Measurements from ENCODE around the gene HOXB9.
A peak's percentile ranks its signal among the peaks of the same experiment; 100 is the strongest.

The HOXB9 gene

DNA sequence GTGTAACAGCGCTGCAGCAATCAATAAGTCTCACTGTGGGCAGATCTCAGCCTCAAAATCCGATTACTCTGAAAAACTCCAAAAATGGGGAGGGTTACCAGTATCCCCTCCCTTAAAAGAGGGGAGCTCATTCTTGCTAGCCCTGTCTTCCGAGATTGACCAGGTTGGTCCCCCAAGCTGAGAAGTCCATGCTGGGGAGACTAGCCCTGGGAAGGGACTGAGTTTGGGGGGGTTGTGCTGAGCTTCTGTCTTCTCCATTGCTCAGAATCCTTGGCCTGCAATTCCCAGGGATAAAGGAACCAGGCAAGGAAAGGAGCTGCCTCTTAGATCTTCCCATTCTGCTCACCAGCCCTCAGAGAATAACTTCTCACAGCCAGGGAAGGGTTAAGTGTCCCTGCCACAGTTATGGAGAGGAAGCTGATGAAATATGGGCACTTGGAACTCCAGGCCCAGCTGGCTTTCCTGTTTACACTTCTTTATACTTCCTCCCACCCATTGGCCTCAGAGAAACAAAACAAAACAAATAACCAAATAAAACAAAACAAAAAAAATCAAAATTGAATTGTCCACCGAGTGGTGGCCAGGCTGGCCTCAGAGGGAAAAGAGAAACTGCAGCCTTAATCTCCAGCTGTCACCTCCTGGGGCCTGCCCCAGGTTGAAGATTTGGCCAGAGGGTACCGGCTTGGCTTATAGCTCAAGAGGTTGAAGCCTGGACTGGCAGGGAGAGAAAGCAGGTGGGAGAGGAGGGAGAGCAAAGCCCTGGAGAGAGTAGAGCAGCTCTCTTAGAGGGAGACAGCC lies 38.7 kb downstream of the HOXB9 start:
- DNase-seq (ENCODE audit: low read depth in 1 of 2, low spot score in 1 of 2): no peak

DNA sequence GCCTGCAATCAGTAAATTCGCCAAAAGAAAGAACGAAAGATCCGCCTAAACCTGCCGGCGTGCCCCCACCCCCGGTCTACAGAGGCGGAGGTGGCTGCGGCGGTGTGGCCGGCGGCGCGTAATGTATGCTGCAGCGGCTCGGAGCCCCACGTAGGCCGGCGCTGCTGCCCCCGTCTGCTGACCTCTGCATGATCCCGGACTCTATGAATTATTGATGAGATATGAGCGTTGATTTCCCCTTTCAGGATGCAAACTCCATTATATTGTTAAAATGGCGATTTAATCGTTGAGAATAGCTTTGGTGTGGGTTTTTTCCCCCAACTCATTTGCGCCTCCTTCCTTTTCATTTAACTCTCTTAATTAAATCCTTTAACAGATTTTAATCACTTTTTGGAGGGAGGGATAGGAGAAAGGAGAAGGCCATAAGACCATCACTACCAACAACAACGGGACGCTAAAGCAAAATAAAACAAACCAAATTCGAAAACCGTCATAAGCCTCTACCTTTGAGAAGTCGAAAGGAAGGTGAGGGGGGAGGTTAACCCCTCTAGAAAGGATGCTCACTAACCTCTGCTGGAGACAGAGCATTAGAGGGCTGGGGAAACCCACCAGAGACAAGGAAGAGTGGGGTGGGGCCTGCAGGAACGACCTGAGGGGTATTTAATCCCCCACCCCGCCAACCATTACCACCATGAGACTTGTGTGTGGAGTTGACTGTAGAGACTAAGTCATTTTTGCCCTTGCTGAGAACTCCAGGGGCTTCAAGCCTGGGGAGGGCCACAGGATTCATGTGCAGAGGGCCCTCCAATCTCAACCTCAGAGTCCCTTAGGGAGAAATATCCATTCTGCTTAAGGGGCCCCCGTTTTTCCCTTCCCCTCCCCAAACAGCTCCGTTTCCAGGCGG lies 39.6 kb downstream of the HOXB9 start:
- DNase-seq (ENCODE audit: low read depth in 1 of 2, low spot score in 1 of 2): no peak

DNA sequence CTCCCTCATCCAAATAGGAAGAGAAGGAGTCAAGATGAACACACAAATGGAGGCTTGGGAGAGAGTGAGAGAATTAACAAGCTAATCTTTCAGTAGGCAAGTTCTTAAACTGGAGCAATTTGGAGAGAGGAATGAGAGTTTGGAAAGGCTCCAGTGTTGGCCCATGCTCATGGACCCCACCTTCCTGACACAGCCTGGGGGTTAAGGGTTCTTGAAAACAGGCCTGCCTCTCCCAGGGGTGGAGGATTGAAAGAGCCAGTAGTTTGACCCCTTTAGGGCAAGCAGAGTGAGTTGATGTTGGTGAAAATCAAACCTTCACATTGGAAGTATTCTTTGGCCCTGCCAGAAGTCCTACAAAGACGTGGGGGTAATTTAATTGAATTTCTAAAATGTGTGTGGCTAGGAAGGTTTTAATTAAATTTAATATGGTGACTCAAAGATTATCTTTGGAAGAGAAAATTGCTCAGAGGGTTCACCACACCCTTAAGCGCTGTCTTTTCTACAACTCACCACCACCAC lies 41.9 kb downstream of the HOXB9 start:
- DNase-seq (ENCODE audit: low read depth in 1 of 2, low spot score in 1 of 2): no peak

DNA sequence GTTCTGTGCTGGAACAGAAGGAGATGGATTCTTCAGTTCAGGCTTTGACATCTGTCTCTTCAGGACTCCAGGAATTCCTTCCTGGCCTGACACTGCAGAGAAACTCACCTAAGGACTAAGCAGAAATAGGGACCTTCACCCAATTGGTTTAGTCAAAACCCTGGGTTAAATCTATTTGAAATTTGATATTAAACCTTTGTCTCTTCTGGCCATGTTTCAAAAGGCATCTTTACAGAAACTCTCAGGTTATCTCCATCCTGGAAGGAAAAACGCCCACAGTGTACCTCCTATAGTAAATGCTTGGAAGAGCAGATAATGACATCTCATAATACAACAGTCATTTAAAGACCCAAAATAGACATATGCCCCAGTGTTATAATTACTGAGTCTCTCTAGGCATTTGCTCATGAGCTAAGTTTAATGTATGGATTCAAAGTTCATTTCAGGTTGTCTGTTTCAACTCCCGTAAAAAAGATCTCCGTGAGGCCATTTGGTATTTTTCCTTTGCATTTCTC lies 42.4 kb downstream of the HOXB9 start:
- no peak for DNase-seq (ENCODE audit: low read depth in 1 of 2, low spot score in 1 of 2)

DNA sequence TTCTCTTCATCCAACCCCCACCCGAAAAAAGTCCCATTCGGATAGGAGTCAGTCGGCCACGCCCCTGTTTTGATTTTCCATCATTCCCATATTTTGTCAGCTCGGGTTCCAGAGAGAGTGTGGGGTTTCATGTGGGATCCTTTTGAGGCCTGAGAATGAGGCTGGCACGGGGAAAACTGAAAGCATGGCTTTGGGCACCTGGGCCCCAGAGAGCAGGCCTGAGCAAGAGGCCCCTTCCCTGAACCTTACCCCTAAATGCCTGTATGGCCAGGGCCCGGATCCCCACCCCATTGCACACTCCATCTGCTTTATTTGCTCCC lies 43.4 kb downstream of the HOXB9 start:
- DNase-seq (ENCODE audit: low read depth in 1 of 2, low spot score in 1 of 2): no peak

DNA sequence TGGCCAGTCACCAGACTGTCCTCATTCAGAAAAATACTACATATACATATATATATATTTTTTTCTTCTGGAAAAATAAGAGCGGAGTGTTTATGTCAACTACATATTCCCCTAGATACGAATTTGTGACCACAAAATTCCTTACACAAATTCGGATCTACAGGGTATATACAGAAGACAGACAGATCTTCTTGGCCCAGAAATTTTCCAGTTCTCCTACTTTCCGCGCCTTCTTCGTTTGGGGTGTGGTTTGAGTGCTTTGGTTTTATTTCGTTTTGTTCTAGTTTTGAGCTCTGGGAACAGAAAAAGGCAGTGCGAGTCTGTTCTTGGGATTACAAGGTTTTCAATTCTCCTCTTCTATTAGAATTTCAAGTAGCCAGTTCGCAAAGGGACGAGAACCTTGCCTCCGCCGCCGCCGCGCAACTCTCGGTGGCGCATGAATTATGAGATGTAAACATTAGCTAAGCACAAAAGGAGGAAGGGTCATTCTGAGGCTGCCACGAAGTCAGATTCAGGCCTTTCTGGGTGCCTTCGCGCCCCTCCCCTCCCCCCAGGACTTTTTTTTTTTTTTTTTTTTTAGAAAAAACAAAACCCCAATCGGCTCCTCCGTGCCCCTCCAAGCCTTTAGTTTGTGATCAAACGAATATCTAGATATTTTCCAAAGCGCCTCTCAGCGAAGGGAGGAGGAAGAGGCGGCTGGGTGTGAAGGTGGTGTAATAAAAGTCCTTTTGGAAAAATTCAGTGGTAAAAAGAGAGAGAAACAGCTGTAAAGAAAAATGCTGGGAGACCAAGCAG lies 46.2 kb downstream of the HOXB9 start:
- DNase-seq (ENCODE audit: low read depth in 1 of 2, low spot score in 1 of 2): no peak

DNA sequence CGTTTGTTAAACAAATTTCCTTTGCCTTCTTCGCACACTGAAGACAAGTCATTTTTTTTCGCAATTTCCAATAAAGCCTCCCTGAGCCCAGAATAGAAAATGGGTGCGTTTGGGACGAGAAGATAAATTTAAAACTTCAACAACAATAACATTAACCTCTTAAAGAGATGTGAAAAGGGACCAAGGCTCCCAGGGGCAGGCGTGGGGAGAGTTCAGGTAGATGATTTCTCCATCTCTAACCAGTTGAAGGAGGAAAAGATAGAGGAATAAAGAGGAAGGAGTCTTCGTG lies 46.7 kb downstream of the HOXB9 start:
- no peak for DNase-seq (ENCODE audit: low read depth in 1 of 2, low spot score in 1 of 2)

DNA sequence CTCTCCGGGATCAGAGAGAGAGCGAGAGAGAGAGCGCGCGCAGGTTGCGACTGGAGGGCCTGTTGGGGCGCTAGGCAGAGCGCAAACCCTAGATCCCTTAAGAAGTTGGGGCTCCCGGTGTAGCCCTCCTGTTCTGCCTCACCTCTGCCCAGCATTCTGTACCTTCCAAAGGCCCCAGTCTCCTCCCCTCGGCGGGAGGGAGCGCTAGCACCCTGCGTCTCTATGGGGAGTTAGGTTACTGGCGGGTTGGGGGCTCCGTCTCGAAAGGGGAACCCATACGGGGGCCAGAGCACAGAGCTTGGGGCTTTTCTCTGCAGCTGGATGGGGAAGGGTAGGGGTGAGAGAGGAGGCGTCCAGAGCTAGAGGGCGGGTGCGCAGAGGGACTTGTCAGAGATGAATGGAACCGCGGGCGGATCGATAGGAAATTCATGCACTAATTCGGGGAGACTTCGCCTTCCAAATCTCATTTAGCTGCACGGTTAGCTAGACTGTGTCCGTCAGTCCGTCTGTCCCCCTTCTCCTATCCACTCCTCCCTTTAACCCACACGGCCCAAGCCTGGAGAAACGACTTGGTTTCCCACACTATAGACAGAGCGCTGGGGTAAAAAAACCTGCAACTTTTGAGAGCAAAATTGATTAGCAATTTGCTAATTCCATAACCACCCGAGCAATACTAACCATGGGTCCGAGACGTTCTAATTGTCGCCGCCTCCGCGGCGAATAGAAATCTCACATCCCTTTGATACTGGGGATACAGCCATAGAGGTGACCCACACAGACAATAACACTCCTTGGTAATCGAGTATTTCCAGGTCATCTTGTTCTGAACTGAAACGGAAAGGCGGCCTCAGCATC lies 47.3 kb downstream of the HOXB9 start:
- no peak for DNase-seq (ENCODE audit: low read depth in 1 of 2, low spot score in 1 of 2)

DNA sequence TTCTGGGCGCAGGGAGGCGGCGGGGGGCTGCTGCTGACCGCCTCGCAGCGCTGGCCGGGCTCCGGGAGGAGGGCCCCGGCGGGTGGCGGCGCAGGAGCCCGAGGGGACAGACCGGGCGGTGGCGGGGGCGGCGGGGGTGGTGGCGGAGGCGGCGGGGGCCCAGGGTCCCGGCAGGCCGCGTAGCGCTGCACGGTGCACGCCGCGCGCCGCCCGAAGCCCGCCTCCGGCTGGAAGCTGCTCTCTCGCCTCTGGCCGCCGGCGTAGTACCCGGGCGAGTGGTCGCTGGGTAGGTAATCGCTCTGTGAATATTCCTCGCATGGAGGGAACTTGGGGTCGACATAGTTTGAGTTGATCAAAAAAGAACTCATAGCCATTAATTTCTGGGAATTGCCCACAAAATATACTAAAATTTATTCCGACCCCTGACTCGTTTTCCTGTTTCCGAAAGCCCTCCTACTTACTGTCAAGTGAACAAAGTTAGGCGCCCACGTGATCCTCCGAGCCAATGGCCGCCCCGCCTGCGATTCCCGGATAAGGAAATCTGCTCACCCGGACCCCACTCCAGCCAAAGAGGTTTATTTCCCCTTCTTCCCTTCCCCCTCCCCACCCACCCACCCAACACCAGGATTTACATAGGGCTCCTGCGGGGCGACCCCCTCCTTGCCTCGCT lies 48.1 kb downstream of the HOXB9 start, which contains the start of gene HOXB4:
Gene HOXB4 (minus strand): TSS at position 405 of the 670 bp plus-strand sequence. CDS start 31 bp downstream, at position 374.
- peak in 1 of 2 donors; percentile 44 for DNase-seq (ENCODE audit: low read depth in 1 of 2, low spot score in 1 of 2)

DNA sequence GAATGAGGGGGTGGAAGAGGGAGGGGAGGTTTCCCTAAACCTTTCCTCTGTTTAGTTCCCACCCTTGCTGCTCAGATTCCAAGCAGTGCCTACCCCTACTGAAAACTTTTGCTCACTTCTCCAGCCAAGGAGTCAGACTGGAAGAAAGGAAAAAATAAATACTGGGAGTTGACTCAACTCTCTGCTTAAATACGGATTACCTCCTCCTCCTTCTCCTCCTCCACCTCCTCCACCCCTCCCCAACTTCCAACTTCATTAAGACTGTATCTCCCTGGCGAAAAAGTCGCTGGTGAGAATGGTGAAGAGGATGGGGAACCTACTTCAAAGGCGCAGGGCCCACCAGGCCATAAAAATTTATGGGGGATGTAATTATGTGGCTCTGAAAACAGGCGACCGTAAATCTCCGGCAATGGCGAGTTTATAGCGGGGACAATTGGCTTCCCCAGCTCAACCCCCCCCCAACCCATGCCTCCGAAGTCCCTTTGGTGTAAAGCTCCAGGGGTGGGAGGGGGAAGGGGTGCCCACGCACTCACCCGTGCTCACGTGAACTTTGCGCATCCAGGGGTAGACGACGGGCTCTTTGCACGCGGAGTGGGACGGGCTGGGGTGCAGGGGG lies 48.7 kb downstream of the HOXB9 start:
- no peak for DNase-seq (ENCODE audit: low read depth in 1 of 2, low spot score in 1 of 2)

DNA sequence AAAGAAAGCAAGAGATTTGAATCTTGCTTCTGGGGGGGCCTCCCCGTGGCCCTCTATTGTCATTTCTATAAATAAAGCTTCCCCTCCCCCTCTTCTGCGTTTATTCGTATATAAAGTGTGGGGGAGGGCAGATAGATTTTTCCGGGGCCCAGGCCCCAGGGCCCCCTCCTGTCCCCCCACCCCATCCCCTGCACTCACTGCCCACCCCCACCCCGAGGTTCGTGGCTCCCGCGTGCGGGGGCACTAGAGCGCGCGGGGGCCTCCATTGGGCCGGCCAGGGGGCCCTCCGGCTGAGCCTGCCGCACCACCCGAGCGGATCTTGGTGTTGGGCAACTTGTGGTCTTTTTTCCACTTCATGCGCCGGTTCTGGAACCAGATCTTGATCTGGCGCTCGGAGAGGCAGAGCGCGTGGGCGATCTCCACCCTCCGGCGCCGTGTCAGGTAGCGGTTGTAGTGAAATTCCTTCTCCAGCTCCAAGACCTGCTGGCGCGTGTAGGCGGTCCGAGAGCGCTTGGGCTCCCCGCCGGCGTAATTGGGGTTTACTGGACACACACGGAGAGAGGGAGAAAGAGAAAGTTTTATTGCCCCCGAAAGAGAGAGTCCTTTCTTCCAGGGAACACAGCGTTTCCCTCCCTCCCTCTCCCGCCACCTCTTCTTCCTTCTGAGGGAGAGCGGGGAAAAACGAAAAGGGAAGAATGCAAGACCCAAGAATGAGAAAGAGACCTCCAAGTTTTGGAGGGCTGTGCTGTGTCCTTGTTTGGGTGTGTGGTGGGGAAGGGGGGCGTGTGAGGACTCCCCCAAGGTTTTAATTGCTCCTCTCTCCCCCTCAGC lies 49.5 kb downstream of the HOXB9 start:
- no peak for DNase-seq (ENCODE audit: low read depth in 1 of 2, low spot score in 1 of 2)

DNA sequence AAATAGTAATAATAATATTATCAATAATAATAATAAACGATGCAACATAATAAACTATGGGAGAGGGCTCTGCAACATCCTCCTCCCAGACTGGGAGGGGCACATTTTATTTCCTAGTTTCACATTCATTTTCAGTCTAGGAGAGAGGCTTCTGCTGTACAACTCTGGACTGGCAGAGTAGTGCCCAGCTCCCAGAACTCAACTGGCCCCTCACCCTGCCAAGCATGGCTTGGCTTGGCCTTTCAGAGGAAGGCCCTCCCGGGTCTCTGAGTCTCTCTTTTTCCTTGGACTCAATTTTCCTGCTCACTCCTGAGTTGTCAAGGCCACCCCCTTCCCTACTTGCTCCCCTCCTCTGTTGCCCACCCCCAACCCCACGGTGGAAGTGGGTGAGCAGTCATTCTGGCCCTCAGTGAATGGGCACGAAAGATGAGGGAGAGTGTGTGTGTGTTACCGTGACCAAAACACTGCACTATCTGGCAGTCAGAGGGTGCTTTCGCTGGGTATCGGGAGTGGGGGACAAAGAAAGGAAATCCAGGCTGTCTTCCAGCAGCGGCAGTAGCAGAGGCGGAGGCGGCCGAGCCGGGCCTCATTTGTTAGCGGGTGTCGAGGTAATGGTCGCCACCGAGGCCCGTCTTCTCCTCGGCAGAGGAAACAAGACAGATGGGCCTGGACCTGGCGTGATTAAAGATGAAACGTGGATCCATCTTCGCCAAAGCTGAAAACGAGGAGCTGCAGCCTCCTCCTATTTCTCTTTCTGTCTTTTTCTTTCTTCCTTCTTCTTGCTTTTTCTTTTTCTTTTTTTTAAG lies 50.3 kb downstream of the HOXB9 start:
- no peak for DNase-seq (ENCODE audit: low read depth in 1 of 2, low spot score in 1 of 2)

DNA sequence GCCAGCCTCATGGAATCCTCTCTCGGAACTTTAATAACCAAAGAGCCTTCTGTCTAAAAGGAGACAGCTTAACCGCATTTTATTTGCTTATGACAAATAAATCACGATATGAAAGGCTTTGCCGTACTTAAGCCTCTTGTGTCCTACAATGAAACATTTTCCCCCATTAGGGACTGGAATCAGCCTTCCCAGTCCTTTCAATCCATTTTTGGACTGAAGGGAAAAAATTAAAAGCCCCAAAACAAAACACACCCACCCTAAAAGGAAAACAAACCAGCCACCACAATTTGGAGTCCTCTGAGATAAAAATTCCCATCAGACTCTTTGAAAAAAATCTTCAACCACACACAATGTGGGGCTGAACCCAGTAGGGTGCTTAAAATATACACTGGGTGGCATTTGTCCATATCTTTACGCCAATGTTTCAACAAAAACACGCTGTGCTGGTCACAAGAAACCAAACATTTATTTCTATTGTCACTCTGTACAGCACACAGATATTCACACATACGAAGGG lies 51.0 kb downstream of the HOXB9 start:
- DNase-seq (ENCODE audit: low read depth in 1 of 2, low spot score in 1 of 2): no peak

DNA sequence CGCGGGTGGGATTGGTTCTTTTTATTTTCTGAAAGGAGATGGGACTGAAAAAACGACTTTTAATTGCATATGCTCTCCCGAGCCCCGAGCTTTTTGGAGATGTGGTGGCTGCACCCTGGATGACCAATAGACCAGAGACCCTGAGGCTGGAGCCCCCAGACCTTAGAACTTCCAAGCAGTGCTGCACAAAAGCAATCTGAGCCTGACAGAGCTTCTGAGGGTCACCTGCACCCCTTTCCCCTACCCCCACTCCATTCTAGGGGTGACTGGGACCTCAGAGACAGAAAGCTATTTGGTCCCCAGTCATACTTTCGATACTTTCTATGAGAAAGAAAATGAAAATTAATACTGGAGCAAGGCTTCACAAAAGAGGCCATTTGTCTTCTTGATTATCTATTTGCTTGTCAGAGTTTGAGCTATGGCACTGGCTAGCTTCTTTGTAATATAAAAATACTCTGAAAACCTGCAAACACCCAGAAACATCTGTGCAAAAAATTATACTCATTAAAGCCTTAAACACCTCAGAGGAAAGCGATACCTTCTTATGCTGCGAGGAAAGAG lies 51.6 kb downstream of the HOXB9 start:
- DNase-seq (ENCODE audit: low read depth in 1 of 2, low spot score in 1 of 2): no peak

DNA sequence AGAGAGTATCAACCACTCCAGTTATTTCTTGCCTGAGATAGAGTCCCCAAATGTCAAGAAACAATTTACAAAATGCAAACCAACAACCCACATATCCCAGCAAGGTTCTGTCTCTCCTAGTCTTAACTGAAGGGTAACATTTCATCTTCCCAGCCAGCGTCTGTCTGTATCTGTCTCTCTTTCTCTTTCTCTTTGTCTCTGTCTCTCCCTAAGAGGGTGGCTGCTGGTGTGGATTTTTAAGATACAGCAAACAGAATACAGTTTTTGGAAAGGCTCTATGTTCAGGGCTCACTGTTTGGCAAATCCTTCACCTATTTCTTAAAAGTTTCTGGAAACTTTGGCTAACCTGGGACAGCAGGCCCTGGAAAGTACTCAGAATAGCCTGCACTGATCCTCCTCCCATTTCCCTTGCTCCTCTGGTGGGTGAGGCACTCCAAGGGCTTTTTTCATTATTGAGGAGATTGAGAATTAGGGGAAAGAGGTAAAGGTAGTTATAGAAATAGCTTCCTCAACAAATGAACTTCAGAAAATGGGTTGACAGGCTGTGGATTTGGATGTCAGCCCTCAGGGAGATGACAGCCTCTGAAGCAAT lies 54.2 kb downstream of the HOXB9 start:
- no peak for DNase-seq (ENCODE audit: low read depth in 1 of 2, low spot score in 1 of 2)

Data from activated T-helper 1 cell treated with anti-CD3 and anti-CD28 coated beads, Interleukin-2, amount 50 U/mL, for 16 hours (primary cell).